Measurements from ENCODE around the gene C1QTNF2. TPM values are rescaled to one million over a fixed set of nuclear protein-coding genes. Genes with fewer than 3 reads are reported as not detected.

Gene C1QTNF2
- total and polyA plus RNA-seq, 2 of the 13 experiments (the other 11 are each of a cell fraction or from before 2014, with no cell fraction given): not detected

DNA sequence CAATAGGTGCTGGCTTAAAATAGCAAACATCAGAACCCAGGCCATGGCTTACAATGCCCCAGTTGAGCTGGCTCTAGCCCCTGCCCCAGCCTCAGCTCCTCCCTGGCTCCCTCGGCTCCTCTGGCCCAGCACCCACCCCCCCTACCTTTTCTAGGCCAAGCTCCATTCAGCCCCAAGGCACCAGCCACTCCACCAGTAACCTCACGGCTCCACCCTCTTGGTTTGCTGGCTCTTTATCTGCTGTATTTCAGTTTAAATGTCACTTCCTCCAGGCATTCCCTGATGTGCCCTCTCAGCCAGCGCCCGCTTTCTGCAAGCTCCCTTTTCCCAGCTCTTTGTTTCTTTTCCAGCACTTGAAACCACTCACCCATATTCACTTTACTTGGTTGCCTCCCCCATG, 10.6 kb downstream of the C1QTNF2 start:
- WGBS (ENCODE audit: low lambda C conversion rate): 26% methylated on average over 4 of the region's 4 CpGs
- POLR2A ChIA-PET: no interaction called here
- Histone ChIP-seq H3K36me3 (replicated peaks in 1 of 2; ENCODE audit: control insufficient read depth in 1 of 2, insufficient read depth in 2 of 2, low read length in 2 of 2) (no peaks in the 10 kb centered on the region), H3K4me3 (replicated peaks in 1 of 3; ENCODE audit: insufficient read depth in 1 of 3, low read depth in 2 of 3, low read length in 3 of 3) (no peak overlapping the region), H3K79me2 (ENCODE audit: insufficient read depth, low read length) (no peaks in the 10 kb centered on the region), H2AFZ (ENCODE audit: low read length) (no peak overlapping the region), H3K27me3 (ENCODE audit: control insufficient read depth in 1 of 2, insufficient read depth in 2 of 2, low read length in 2 of 2) (peaks cover 0 to 2% of the 10 kb centered on the region in 2 experiments; a peak in 3 of 5 replicates), H3K9me3 (ENCODE audit: low read length) (no peaks in the 10 kb centered on the region), H3K4me2 (ENCODE audit: low read depth, low read length) (no peak overlapping the region), H3K9ac (ENCODE audit: insufficient read depth, low read depth, low read length) (no peak overlapping the region), H3K27ac (ENCODE audit: extremely low read length, insufficient read depth, low read length) (no peak overlapping the region), H3K4me1 (ENCODE audit: insufficient read depth, low read length) (no peaks in the 10 kb centered on the region), H4K20me1 (ENCODE audit: insufficient read depth, low read length) (no peaks in the 10 kb centered on the region)
- CTCF ChIA-PET (ENCODE audit: low intra/inter-chr PET ratio, low total read pairs): no interaction called here
- intact Hi-C loops (cut with micrococcal nuclease; ENCODE audit: unreplicated experiment): no loop called here
- no peak for ATAC-seq
- no TSS peak for BruUV-seq (replicated peaks)
- TF ChIP-seq YEATS2 (CRISPR knock-in tag; IDR thresholded peaks at IDR 0.05; ENCODE audit: borderline replicate concordance) (no peak), HOXA3 (CRISPR knock-in tag; IDR thresholded peaks at IDR 0.05) (no peak), ZNF614 (CRISPR knock-in tag; IDR thresholded peaks at IDR 0.05; ENCODE audit: borderline replicate concordance) (no peak), BCL6 (CRISPR knock-in tag; IDR thresholded peaks at IDR 0.05) (no peak), ZSCAN25 (CRISPR knock-in tag; IDR thresholded peaks at IDR 0.05) (no peak), NFE2 (CRISPR knock-in tag; IDR thresholded peaks at IDR 0.05) (no peak), ZNF136 (CRISPR knock-in tag; IDR thresholded peaks at IDR 0.05; ENCODE audit: low read depth) (no peak), SUZ12 (IDR thresholded peaks at IDR 0.05; ENCODE audit: low read depth, low read length) (no peak)
- TF ChIP-seq, protein P1, sequence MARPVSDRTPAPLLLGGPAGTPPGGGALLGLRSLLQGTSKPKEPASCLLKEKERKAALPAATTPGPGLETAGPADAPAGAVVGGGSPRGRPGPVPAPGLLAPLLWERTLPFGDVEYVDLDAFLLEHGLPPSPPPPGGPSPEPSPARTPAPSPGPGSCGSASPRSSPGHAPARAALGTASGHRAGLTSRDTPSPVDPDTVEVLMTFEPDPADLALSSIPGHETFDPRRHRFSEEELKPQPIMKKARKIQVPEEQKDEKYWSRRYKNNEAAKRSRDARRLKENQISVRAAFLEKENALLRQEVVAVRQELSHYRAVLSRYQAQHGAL (CRISPR knock-in tag; IDR thresholded peaks at IDR 0.05; ENCODE audit: not compliant biosample characterization): no peak
- TF ChIP-seq, protein P2, sequence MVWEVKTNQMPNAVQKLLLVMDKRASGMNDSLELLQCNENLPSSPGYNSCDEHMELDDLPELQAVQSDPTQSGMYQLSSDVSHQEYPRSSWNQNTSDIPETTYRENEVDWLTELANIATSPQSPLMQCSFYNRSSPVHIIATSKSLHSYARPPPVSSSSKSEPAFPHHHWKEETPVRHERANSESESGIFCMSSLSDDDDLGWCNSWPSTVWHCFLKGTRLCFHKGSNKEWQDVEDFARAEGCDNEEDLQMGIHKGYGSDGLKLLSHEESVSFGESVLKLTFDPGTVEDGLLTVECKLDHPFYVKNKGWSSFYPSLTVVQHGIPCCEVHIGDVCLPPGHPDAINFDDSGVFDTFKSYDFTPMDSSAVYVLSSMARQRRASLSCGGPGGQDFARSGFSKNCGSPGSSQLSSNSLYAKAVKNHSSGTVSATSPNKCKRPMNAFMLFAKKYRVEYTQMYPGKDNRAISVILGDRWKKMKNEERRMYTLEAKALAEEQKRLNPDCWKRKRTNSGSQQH (CRISPR knock-in tag; IDR thresholded peaks at IDR 0.05; ENCODE audit: low read depth): no peak
- in situ Hi-C loops (cut with HindIII; ENCODE audit: extremely low pct_ligation_motif_present, low pct_unique_long_range_greater_than_20kb): no loop called here
- FAIRE-seq: no peak
- no peak for DNase-seq (ENCODE audit: low spot score)
